GM21390 (cell line): ENCODE data around the gene PRKG2.

Source experiments
- ATAC-seq: cut with Tn5 transposase; IDR thresholded peaks from one replicate; pipeline ENCODE4 v1.9.1; 2021; ENCODE audit not compliant: unreplicated experiment

The PRKG2 gene

DNA sequence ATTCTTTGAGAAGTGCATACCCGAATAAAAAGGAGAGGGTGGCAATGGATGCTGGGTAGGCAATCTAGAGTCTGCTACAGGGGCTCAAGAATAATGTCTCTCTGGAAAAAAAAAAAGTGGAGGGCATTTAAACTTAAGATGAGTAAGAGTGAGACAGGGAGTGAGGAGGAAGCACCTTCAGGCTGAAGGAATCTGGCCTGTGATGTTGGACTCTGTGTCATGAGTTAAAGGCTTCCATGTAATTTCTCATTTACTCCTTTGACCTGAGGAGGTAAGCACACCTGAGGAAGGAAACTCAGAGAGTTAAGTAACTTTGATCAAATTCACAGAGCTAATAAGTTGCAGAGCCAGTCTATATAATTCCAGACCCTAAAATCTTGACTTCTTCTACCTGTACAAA, 3.2 kb upstream of the PRKG2 start:
- no peak for ATAC-seq

DNA sequence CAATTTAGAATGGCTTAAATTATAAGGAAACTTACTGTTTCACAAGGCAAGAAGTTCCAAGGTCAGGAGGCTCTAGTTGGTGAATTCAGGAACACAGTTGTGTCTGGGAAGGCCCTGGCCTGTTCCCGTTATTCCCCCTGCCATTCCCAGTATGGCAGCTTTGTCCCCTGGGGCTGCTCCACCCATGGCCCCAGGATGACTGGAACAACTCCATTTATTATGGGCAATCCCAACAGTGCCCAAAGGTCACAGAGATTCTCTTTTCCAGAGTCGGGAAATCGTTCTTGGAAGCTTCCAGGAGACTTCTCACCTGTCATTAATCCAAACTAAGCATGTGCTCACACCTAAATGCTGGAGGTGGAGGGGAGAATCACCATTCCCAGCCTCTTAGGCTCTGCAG, 2.8 kb upstream of the PRKG2 start:
- ATAC-seq: no peak

DNA sequence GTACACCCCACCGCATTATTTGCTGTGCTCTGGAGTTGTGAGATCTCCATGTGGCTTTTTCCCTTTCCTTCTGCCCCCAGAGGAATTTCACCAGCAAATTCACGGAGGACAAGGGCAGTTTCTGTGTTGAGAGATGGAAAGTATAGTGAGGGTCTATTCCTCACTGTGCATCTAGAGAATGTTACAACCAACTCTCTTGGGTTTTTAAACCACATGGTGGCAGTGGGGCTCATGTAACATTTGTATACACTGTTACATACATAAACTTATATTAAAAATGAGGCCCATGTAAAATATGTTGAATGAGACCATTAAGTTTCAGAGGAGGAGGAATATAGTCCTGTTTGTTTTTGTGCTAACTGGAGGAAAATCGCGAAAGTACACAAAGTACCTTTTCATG, 909 bp upstream of the PRKG2 start:
- no peak for ATAC-seq

DNA sequence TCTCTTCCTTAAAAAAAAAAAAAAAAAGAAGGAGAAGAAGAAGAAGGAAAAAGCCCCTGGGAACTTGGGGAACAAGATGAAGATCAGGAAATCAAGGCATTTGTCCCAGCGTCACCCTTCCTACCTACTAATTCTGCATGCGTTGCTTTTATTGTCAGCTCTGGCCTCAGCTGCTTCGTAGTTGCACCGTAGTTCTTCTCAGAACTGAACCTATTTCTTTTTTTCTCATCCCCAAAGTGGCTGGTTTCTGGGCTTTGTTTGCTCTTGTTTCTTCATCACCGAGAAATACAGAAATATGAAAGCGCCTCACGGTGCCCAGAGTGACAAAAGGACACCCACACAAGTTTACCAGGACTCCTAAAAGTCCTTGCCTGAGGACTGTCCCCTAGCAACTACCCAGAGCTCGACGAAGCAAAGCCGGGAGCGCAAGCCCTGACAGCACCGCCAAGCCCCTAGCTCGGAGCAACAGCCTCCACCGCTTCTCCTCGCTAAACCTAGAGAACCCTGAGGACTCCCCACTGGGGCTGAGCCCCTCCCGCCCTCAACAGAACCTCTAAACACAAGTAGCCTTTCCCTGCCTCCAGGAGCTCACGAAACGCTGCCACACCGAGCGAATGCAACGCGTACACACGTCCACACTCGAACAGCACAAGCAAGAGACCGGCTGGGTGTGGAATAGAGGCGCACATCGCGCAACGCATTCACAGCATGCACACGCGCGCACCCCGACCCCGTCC, 710 bp downstream of the PRKG2 start:
- ATAC-seq: no peak

DNA sequence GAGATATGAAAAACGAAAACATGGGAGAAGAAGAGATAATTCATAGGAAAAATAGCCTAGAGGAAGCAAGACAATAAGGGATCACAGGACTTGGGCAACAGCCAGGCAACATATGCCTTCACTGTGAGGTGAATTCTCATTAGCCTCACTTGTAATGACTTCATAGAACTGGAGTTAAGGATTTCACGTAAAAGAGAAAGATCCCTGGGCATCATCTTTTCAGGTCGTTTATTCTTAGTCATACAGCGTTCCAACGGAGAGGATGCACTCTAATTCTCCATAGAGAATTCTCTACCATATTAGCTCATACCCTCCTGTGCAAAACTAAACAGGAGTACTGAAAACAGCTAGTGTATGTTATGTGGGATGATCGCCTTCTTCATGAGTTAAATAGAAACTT, 1.4 kb downstream of the PRKG2 start:
- no peak for ATAC-seq

DNA sequence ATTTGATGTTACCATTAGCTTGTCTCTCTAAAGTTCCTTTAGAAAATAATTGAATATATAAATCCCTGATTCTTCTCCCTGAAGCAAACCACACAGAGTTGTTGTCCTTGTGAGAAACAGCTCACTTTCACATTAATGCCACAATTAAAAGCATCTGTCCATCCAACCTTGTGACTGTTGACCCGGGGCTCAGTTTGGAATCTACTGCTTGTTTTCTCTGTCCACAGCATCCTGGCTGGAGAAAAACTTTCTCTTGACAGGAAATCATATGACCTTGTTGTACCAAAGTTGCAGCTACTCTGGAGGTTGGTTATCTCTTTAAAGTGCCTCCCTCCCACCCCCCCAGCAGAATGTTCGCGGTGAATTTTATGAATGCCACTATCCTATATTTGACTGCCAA, 3.1 kb downstream of the PRKG2 start:
- ATAC-seq: no peak

DNA sequence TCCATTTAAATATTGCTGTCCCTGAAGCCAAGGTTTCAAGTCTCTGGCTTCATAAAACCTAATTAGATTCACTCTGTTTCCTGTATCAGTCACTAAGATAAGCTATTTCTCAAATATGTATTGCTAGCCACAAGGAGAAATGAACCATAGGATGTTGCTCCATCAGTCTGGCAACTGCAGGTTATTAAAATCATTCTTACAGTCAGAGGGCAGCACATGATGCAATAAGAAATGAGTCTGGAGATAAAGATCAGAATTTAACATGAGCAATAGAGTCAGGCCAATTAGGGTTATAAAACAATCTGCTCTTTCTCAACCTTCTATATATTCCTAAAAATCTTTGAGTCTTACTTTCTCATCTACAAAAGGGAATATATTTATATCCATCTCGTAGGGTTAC, 7.2 kb downstream of the PRKG2 start:
- no peak for ATAC-seq

DNA sequence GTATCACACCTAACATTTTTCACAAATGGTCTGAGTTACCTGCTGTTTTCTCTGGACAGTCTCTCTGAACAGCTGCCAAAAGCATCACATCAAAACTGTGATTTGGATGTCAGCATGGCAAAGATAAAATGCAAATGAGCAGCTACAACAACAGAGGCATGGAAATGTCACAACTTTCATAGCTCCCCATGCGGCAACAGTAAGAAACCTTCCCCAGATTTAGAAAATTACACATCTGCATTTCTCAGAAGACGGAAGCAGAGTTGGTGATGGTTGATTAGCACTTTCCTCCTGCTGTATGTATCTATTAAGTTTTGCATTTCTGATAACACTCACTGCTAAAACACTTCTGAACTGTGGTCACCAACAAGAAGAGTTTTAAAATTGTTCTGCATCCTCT, 9.7 kb downstream of the PRKG2 start:
- no peak for ATAC-seq

DNA sequence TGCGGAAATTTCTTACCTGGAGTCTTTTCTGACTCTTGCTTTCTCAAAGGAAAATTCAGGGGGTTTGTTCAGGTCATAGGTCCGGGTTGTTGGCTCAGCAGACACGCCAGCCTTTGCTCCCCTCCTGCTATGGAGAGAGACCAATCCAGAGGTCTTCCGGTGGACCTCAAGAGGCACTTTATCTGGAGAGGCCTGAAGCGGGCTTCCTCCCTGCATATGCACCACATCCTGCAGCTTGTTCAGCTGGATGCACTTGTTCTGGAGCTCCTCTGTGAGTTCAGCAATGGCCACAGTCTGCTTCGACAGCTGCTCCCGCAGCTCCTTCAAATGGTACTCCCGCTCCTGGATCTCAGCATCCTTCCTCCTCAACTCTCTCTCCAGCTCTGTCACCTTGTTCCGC, 10.5 kb downstream of the PRKG2 start:
- no peak for ATAC-seq

DNA sequence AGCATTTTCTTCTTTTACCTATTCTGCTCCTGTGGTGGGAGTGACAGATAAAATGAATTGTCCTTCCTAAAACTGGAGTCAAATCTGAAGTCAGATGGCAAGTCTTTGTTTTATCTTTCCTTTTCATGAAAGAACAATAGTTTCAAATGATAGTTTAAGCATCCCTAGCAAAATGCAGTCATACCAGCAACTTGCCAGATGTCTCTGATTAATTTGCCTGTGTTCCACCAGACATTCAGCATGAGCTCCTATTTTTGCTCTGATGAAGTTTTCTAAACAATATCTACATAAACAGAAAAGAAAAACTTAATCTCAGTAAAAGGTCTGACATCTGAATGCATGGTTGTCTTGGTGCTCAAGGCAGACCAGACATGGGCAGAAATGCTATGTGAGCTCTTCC, 15.2 kb downstream of the PRKG2 start:
- ATAC-seq: no peak

DNA sequence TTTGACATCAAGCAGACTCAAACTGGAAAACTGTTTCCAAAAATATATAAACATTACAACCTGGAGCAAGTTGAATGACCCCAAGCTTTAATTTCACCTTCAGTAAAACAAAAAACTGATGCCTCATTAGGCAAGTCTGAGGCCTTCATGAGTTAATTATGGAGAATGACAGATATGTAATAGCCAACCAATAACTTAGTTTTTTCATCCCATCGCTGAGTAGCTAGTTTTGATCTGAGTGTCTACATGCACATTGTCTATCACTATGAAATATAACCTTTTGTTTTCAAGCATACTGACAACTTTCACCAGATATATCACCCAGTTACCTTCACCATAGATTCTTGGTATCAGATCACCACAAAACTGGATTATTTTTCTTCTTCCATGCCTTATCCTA, 16.4 kb downstream of the PRKG2 start:
- no peak for ATAC-seq

DNA sequence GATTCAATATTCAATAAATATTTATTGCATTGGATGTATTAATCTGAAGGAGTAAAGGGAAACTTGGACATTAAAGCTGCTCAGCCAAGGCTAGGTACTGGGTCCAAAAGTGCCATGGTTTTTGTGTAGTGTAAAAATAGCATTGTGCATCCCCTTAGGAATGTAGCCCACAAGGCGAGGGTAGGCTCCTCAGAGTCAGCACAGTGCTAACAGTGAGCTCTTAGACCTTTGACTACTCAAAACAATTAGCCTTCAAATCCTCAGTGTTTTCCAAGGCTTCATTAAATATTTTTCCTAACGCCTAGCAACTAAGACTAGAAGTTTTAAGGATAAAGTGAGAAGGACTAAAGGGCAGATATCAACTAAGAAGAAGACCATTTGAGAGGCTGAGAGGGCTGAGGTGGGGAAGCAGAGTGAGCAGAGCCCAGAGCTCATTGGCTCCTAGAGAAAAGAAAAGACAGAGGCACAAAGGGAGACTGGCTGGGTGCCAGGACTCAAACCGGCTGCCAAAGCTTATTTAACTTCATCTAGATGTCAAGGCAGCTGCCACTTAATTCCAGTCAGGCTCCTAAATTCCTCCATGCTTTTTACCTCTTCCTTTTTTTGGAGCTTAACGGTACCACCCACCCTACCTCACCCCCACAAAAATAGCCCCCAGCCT, 17.0 kb downstream of the PRKG2 start:
- no peak for ATAC-seq

DNA sequence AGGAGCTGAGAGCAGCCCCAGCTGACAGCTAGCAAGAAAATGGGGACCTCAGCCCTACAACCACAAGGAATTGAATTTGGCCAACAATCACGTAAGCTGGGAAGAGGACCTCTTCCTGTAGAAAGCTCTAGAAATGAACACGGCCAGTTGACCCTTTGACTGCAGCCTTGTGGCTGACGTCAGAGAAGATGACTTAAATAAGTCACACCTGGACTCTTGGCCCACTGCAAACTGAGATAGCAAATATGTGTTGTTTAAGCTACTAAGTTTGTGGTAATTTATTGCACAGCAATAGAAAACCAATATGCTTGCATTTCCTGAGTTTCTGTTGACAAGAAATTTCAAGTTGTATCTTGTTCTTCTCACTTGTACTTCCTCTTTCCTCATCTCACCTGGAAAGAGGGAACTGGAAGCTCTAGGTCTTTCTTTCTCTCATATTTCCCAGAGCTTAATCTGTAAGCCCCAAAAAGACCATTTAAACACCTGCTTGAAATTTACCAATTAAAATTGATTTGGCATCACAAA, 18.8 kb downstream of the PRKG2 start:
- no peak for ATAC-seq

DNA sequence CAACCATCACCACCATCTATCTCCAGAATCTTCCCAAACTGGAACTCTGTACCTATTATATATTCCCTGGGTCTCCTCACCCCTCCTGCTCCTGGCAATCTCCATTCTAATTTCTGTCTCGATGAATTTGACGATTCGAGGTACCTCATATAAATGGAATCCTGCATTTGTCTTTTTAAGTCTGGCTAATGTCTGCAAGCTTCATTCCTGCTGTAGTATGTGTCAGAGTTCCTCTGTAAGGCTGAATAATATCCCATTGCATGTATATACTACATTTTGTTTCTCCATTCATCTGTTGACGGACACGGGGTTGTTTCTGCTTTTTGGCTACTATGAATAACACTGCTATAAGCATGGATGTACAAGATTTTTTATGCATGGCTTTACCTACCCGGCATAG, 19.5 kb downstream of the PRKG2 start:
- no peak for ATAC-seq

DNA sequence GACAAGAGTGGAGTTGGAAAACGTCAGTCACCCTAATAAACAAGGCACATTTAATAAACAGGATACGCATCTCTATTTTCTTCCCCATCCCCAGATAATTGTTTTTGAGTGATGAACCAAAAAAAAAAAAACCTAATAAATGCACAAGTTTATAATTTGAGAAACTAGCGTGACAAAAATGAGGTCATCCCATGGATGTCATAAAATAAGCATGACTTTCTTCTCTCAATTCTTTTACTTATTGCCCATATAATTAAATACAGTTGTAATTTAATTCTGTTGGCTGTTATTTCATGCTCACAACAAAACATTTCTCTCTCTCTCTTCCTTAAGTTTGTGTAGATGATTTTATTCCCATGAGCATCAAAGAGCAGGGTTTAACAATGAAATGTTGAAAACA, 20.7 kb downstream of the PRKG2 start:
- no peak for ATAC-seq

DNA sequence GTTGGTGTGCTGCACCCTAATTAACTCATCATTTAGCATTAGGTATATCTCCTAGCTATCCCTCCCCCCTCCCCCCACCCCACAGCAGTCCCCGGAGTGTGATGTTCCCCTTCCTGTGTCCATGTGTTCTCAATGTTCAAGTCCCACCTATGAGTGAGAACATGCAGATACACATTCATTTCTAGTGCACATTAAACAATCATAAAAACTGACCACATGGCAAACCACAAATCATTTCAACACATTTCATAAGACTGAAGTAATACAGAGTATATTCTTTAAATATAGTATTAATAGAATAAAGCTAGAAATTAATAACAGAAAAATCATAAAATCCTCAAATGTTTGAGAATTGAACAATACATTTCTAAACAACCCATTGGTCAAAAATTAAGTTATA, 34.1 kb downstream of the PRKG2 start:
- ATAC-seq: no peak

DNA sequence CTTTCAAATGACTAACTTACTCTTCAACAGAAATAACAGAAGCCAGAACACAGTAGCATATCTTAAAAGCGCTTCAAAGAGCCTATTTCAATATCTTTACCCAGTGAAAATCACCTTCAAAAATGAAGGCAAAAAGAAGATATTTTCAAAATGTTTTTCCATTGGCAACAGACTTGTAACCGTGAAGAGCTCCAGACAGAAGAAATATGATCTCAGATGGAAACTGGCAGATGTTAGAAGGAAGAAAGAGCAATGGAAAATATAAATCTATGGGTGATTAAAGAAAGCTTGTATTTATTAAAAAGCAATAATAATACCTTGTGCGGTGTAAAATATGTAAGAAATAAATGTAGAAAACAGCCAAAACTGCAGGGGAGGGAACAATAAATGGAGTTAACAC, 35.7 kb downstream of the PRKG2 start:
- no peak for ATAC-seq

DNA sequence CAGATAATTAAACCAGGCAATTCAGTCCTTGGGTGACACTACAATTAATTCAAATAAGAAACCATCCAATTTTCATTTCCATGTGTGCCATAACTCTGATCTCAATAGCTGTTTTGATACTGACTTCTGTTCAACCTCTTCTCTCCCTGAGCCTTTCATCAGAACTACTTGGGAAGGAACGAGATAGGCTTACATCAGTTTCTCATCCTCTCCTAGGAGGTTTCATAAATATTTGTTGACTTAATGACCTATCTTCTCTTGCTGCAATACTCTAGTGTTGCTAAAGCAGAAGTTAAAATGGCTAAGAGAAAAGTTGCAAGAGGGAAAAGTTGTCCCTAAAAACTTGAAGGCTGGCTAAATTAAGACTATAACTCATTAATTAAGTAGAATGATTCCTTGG, 41.8 kb downstream of the PRKG2 start:
- no peak for ATAC-seq

DNA sequence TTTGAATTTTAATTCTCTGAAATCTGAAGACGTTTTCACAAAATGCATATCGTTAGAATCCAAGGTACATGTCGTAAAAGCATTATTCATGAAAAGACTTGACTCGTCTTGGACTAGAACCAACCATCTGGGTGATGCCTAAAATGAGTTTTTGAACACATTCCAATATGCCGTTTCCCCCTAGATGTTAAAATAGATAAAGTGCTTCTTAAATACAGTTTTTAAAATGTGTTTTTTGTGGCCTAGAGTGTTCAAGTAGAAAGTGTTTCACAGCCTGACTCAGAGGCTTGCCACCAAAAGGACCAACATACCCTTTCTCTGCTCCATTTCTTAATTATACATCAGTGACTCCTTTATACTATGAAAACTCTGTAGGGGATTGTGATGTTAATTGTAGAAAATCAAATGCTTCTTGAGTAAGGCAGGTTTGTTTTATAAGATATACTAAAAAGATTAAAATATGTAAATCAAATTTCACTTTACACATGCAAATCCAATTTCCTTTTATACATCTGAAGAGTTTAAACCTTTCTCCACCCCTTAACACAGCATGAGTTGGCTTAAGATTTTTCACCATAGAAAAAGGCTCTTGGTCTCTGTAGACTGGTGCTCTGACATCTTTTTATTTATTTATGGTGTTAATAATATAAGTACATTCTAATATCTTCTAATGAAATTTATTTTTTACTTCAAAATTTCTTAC, 48.4 kb downstream of the PRKG2 start:
- no peak for ATAC-seq

DNA sequence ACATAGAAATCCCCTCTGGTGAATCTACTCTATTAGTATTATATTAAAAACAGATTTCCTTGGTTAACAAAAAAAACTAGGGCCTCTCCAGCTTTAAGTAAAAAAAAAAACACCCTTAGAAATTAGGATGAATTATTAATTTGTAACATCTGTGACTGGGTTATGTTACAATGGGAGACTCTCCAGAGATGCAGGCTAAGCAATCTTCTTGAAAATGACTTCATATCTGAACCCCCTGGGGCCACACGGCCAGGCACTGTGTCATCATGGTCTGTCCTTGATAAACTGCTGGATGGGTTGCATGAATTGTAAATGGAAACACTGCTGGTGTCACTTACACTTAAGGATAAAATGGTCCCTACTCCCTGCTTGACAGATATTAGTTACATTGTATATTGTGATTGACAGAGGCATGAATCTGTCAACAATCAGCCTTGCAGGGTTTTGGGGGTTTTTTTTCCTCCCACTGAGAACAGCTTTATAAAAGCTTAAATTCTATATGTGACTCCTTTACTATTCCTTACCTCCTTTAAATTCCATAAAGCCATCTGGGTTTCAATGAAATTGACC, 49.1 kb downstream of the PRKG2 start:
- ATAC-seq: no peak

DNA sequence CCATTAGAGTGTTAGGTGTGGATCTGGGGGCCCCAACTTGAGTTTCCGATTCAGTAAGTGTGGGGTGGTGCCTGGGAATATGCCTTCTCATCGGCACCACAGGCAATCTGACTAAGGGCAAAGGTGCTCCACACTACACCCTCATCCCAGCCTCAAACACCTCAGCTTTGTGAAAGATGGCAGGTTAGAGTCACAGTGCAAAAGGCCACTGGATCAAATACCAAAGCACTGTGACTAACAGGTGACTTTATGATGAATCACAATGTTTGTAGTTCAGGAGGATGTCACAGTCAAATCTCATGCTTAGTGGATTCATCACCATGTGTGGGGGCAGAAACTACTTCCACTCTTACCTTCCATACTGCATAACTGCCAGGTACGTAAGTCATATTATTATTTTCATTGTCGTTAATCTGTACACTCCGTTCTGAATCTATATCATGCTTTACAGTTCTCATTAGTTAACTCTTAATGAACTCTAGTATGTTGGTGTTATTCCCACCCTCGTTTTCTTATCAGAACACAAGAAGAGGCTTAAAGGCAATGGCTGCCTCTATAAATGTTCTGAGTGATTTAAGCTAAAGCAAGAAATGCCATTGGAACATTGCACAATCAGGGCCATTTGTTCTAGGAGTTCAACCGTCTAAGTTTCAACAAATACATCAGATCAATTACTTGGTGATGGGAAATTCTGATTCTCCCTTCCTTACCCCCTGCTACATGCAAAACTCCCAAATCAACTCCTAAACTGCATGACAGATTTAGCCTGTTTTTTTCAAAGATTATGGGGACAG, 50.2 kb downstream of the PRKG2 start:
- ATAC-seq: no peak
